Measurements from ENCODE around the gene TENM3. TPM values are rescaled to one million over a fixed set of nuclear protein-coding genes. Genes with fewer than 3 reads are reported as not detected.

TENM3 gene
- total and polyA plus RNA-seq, 12 donors = 2.6 to 54.4 (median 42.8) TPM

- no peaks in the 10 kb centered on the region for H3K4me1 ChIP-seq (replicated peaks in 1 of 2)
- no peak overlapping the region for H3K4me3 ChIP-seq
- intact Hi-C loops (cut with DNase I) = no loop called here
- no peaks in the 10 kb centered on the region for H3K9me3 ChIP-seq (replicated peaks in 1 of 3)
- no peaks in the 10 kb centered on the region for H3K27me3 ChIP-seq
- 86 to 94% (median 92%) methylated on average over 3 of the region's 3 CpGs for WGBS, 4 donors
- no peaks in the 10 kb centered on the region for H3K36me3 ChIP-seq (replicated peaks in 1 of 2)
- TF ChIP-seq POLR2A (IDR thresholded peaks at IDR 0.05) = no peak
- no peak for TF ChIP-seq CTCF (IDR thresholded peaks at IDR 0.05)
- H3K27ac ChIP-seq = no peak overlapping the region
- no peak for DNase-seq
Measured at GRCh38 chr4:182715548-182715947, 472.3 kb downstream of the TENM3 start.

GRCh38 chr4:182716192-182716591, 473.0 kb downstream of the TENM3 start:
- Histone ChIP-seq H3K36me3 (replicated peaks in 1 of 2) (no peaks in the 10 kb centered on the region), H3K27ac (no peak overlapping the region), H3K4me3 (no peak overlapping the region), H3K4me1 (replicated peaks in 1 of 2) (no peaks in the 10 kb centered on the region), H3K9me3 (replicated peaks in 1 of 3) (no peaks in the 10 kb centered on the region), H3K27me3 (no peaks in the 10 kb centered on the region)
- TF ChIP-seq CTCF (IDR thresholded peaks at IDR 0.05) = no peak
- TF ChIP-seq POLR2A (IDR thresholded peaks at IDR 0.05) = no peak
- WGBS, 4 donors = 82 to 88% (median 86%) methylated on average over 3 of the region's 3 CpGs
- DNase-seq = no peak
- intact Hi-C loops (cut with DNase I) = no loop called here

- no peaks in the 10 kb centered on the region for H3K9me3 ChIP-seq (replicated peaks in 1 of 3)
- intact Hi-C loops (cut with DNase I) = no loop called here
- WGBS, 4 donors = 87 to 90% (median 89%) methylated on average over 6 of the region's 6 CpGs
- TF ChIP-seq POLR2A (IDR thresholded peaks at IDR 0.05) (no peak), CTCF (IDR thresholded peaks at IDR 0.05) (no peak)
- H3K27ac ChIP-seq = no peak overlapping the region
- no peaks in the 10 kb centered on the region for H3K4me1 ChIP-seq (replicated peaks in 1 of 2)
- no peaks in the 10 kb centered on the region for H3K27me3 ChIP-seq
- H3K36me3 ChIP-seq (replicated peaks in 1 of 2) = no peaks in the 10 kb centered on the region
- no peak for DNase-seq
- H3K4me3 ChIP-seq = no peak overlapping the region
Measured at GRCh38 chr4:182717788-182718583, 474.8 kb downstream of the TENM3 start.

- TF ChIP-seq POLR2A (IDR thresholded peaks at IDR 0.05) (no peak), CTCF (IDR thresholded peaks at IDR 0.05) (no peak)
- Histone ChIP-seq H3K4me1 (replicated peaks in 1 of 2) (no peaks in the 10 kb centered on the region), H3K27ac (no peak overlapping the region), H3K36me3 (replicated peaks in 1 of 2) (no peaks in the 10 kb centered on the region), H3K27me3 (no peaks in the 10 kb centered on the region), H3K4me3 (no peak overlapping the region), H3K9me3 (replicated peaks in 1 of 3) (no peaks in the 10 kb centered on the region)
- 53 to 67% (median 60%) methylated on average over 2 of the region's 2 CpGs for WGBS, 4 donors
- intact Hi-C loops (cut with DNase I) = no loop called here
- DNase-seq = no peak
Measured at GRCh38 chr4:182724414-182724813, 481.2 kb downstream of the TENM3 start.

Data from adrenal gland (tissue), 12 donors.